Measurements from ENCODE around the gene SERPINA7. TPM values are rescaled to one million over a fixed set of nuclear protein-coding genes. Genes with fewer than 3 reads are reported as not detected.

Gene SERPINA7
- total RNA-seq, 1 experiment from 2014 or later, result not detected

GRCh38 chrX:106037835-106038473 is 573 bp downstream of the SERPINA7 start:
- H3K4me2 ChIP-seq, result no peak overlapping the region
- no peak overlapping the region for H3K4me3 ChIP-seq
- H3K27me3 ChIP-seq (ENCODE audit: insufficient read depth, low read depth), result no peaks in the 10 kb centered on the region
- TF ChIP-seq EZH2 (IDR thresholded peaks at IDR 0.05; ENCODE audit: low read depth), result no peak
- TF ChIP-seq CTCF (conservative IDR thresholded peaks at IDR 0.05), result no peak
- intact Hi-C loops (cut with micrococcal nuclease; ENCODE audit: unreplicated experiment), result no loop called here
- ChIA-PET POLR2A (ENCODE audit: unreplicated experiment) (no interaction called here), CTCF (no interaction called here)
- no TSS peak for BruUV-seq (replicated peaks)
- no peaks in the 10 kb centered on the region for H3K9me3 ChIP-seq (ENCODE audit: insufficient read depth, low read depth)
- no peaks in the 10 kb centered on the region for H3K79me2 ChIP-seq (ENCODE audit: low read depth)
- no peaks in the 10 kb centered on the region for H4K20me1 ChIP-seq (ENCODE audit: insufficient read depth)
- no peaks in the 10 kb centered on the region for H3F3A ChIP-seq (ENCODE audit: insufficient read depth, low read depth)
- no peaks in the 10 kb centered on the region for H3K4me1 ChIP-seq (replicated peaks; ENCODE audit: insufficient read depth)
- no peak overlapping the region for H2AFZ ChIP-seq
- DNase-seq, result no peak
- no peak overlapping the region for H3K27ac ChIP-seq
- H3K9me2 ChIP-seq (ENCODE audit: insufficient read depth), result no peaks in the 10 kb centered on the region
- no peaks in the 10 kb centered on the region for H3K36me3 ChIP-seq (ENCODE audit: low read depth)

GRCh38 chrX:106036716-106037115 is 1.8 kb downstream of the SERPINA7 start:
- CTCF ChIA-PET, result no interaction called here
- Histone ChIP-seq H3K4me1 (replicated peaks; ENCODE audit: insufficient read depth) (no peaks in the 10 kb centered on the region), H4K20me1 (ENCODE audit: insufficient read depth) (no peaks in the 10 kb centered on the region), H3K36me3 (ENCODE audit: low read depth) (no peaks in the 10 kb centered on the region), H3K27ac (no peak overlapping the region), H3F3A (ENCODE audit: insufficient read depth, low read depth) (no peaks in the 10 kb centered on the region), H3K4me3 (no peak overlapping the region), H2AFZ (no peak overlapping the region), H3K27me3 (ENCODE audit: insufficient read depth, low read depth) (no peaks in the 10 kb centered on the region), H3K9me3 (ENCODE audit: insufficient read depth, low read depth) (no peaks in the 10 kb centered on the region), H3K9me2 (ENCODE audit: insufficient read depth) (no peaks in the 10 kb centered on the region), H3K79me2 (ENCODE audit: low read depth) (no peaks in the 10 kb centered on the region), H3K4me2 (no peak overlapping the region)
- no TSS peak for BruUV-seq (replicated peaks)
- POLR2A ChIA-PET (ENCODE audit: unreplicated experiment), result no interaction called here
- TF ChIP-seq EZH2 (IDR thresholded peaks at IDR 0.05; ENCODE audit: low read depth), result no peak
- no peak for TF ChIP-seq CTCF (conservative IDR thresholded peaks at IDR 0.05)
- intact Hi-C loops (cut with micrococcal nuclease; ENCODE audit: unreplicated experiment), result no loop called here
- DNase-seq, result no peak

- no peak for TF ChIP-seq EZH2 (IDR thresholded peaks at IDR 0.05; ENCODE audit: low read depth)
- peak; percentile 25; the same call in 1 of the 2 replicates for TF ChIP-seq CTCF (conservative IDR thresholded peaks at IDR 0.05)
- ChIA-PET CTCF (no interaction called here), POLR2A (ENCODE audit: unreplicated experiment) (no interaction called here)
- DNase-seq, result no peak
- no peaks in the 10 kb centered on the region for H3K4me1 ChIP-seq (replicated peaks; ENCODE audit: insufficient read depth)
- H2AFZ ChIP-seq, result no peak overlapping the region
- no peaks in the 10 kb centered on the region for H3F3A ChIP-seq (ENCODE audit: insufficient read depth, low read depth)
- no TSS peak for BruUV-seq (replicated peaks)
- no peak overlapping the region for H3K4me2 ChIP-seq
- intact Hi-C loops (cut with micrococcal nuclease; ENCODE audit: unreplicated experiment), result no loop called here
- no peaks in the 10 kb centered on the region for H3K79me2 ChIP-seq (ENCODE audit: low read depth)
- no peaks in the 10 kb centered on the region for H3K9me2 ChIP-seq (ENCODE audit: insufficient read depth)
- no peaks in the 10 kb centered on the region for H3K36me3 ChIP-seq (ENCODE audit: low read depth)
- no peak overlapping the region for H3K4me3 ChIP-seq
- no peak overlapping the region for H3K27ac ChIP-seq
- no peaks in the 10 kb centered on the region for H3K9me3 ChIP-seq (ENCODE audit: insufficient read depth, low read depth)
- no peaks in the 10 kb centered on the region for H4K20me1 ChIP-seq (ENCODE audit: insufficient read depth)
- no peaks in the 10 kb centered on the region for H3K27me3 ChIP-seq (ENCODE audit: insufficient read depth, low read depth)
These were observed 3.5 kb downstream of the SERPINA7 start for GRCh38 chrX:106035064-106035463.

Measured in PC-9 (cell line).